Measurements from ENCODE around the gene SHISA6. TPM values are rescaled to one million over a fixed set of nuclear protein-coding genes. Genes with fewer than 3 reads are reported as not detected.

SHISA6 gene
- under 1 TPM; under 0.01 to 0.52 TPM for total RNA-seq

DNA sequence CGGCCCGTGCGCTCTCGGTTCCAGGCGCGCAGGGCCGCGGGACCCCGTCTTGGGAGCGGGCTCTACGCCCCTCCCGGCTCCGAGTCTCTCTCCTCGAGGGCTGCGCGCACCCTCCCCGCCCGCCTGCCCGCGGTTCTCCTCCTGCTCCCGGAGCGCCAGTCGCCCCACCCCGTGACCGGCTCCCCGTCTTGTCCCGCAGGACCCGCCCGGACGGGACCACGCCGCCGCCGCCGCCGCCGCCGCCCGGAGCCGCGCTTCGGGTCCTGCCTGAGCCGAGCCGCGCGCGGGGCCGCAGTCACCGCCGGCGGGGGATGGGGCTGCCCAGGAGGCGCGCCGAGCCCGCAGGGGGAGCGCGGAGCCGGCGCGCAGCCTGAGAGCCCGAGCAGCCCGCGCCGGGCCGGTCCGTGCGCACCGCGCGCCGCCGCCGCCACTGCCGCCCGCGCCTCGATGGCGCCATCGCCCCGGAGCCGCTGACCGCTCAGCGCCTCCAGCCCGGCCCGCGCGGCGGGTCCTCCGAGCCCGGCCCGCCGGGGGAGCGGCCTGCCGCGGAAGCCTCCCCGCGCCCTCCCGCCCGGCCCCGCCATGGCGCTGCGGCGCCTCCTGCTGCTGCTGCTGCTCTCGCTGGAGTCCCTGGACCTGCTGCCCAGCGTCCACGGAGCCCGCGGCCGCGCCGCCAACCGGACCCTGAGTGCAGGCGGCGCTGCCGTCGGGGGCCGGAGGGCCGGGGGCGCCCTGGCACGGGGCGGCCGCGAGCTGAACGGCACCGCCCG lies at the start of gene SHISA6:
TSS of gene SHISA6 (plus strand) at position 373 of the 770 bp plus-strand sequence.
- TF ChIP-seq, protein P1, sequence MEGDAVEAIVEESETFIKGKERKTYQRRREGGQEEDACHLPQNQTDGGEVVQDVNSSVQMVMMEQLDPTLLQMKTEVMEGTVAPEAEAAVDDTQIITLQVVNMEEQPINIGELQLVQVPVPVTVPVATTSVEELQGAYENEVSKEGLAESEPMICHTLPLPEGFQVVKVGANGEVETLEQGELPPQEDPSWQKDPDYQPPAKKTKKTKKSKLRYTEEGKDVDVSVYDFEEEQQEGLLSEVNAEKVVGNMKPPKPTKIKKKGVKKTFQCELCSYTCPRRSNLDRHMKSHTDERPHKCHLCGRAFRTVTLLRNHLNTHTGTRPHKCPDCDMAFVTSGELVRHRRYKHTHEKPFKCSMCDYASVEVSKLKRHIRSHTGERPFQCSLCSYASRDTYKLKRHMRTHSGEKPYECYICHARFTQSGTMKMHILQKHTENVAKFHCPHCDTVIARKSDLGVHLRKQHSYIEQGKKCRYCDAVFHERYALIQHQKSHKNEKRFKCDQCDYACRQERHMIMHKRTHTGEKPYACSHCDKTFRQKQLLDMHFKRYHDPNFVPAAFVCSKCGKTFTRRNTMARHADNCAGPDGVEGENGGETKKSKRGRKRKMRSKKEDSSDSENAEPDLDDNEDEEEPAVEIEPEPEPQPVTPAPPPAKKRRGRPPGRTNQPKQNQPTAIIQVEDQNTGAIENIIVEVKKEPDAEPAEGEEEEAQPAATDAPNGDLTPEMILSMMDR (IDR thresholded peaks at IDR 0.05) = no peak
- TF ChIP-seq POLR2A (IDR thresholded peaks at IDR 0.05) = no peak
- ATAC-seq = peak; percentile 25
- intact Hi-C loops (cut with DNase I) = no loop called here
- DNase-seq = no peak
- Histone ChIP-seq H3K4me3 (peak within 1 kb of the TSS in 1 of 2 donors; percentile 0), H3K4me1 (peaks cover 13% of the 10 kb centered on the region), H3K36me3 (replicated peaks in 1 of 2; ENCODE audit: insufficient read depth in 1 of 2, low read depth in 2 of 2) (no peaks in the 10 kb centered on the region), H3K27me3 (peaks cover 0 to 13% of the 10 kb centered on the region in 2 donors), H3K27ac (no peak within 1 kb of the TSS), H3K9me3 (no peaks in the 10 kb centered on the region)
- 1% methylated on average over 75 of the region's 126 CpGs; no CpG with 5 or more reads in 1 of the 2 donors for WGBS, 2 donors

DNA sequence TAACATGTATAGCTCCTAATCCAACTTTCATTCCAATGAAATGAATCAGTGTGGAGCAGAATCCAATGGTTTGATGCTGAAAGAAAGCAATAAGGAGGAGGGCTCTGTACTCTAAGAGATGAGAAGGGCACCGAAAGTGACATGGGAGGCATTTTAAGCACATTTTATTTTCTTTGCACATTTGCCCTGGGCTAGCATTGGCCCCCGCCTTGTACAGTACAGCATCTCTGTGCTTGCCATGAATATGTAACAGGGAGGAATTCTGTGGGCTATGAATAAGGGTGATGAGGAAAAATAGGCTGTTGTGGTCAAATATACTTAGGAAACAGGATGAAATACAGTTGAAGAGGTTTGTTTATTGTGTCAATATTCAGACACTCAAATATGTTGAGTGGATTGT lies 45.2 kb upstream of the SHISA6 start:
- no peaks in the 10 kb centered on the region for H3K27me3 ChIP-seq
- H3K36me3 ChIP-seq (replicated peaks in 1 of 2; ENCODE audit: insufficient read depth in 1 of 2, low read depth in 2 of 2) = no peaks in the 10 kb centered on the region
- H3K27ac ChIP-seq = no peak overlapping the region
- DNase-seq (no peak), ATAC-seq (no peak)
- H3K9me3 ChIP-seq = no peaks in the 10 kb centered on the region
- intact Hi-C loops (cut with DNase I) = no loop called here
- no peak for TF ChIP-seq POLR2A (IDR thresholded peaks at IDR 0.05)
- TF ChIP-seq, protein P1 (IDR thresholded peaks at IDR 0.05) = no peak
- H3K4me3 ChIP-seq = no peak overlapping the region
- 59 to 71% methylated on average over 2 of the region's 2 CpGs for WGBS, 2 donors
- H3K4me1 ChIP-seq = no peaks in the 10 kb centered on the region

DNA sequence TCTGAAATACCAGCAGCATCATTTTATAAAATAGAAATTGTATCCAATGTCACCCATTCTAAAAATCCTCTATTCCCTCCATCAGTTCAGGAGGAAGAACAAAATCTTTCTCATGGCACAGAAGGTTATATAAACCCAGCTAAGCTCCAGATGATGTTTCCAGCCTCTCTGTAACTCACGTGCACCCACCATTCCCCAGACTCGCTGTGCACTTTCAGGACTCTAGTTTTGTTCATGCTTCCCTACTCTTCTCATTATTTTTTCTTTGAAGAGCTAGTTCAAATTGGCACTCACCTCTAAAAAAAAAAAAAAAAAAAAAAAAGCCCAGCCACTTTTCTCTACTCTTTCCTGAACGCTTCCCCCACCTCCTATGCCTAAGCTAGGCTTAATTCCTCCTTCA lies 36.0 kb upstream of the SHISA6 start:
- no peaks in the 10 kb centered on the region for H3K27me3 ChIP-seq
- TF ChIP-seq POLR2A (IDR thresholded peaks at IDR 0.05) = no peak
- TF ChIP-seq, protein P1 (IDR thresholded peaks at IDR 0.05) = no peak
- no peaks in the 10 kb centered on the region for H3K4me1 ChIP-seq
- ATAC-seq (no peak), DNase-seq (no peak)
- no peak overlapping the region for H3K4me3 ChIP-seq
- intact Hi-C loops (cut with DNase I) = no loop called here
- H3K36me3 ChIP-seq (replicated peaks in 1 of 2; ENCODE audit: insufficient read depth in 1 of 2, low read depth in 2 of 2) = no peaks in the 10 kb centered on the region
- H3K9me3 ChIP-seq = no peaks in the 10 kb centered on the region
- WGBS, 2 donors = 42% methylated on average over 3 of the region's 3 CpGs
- H3K27ac ChIP-seq = no peak overlapping the region

DNA sequence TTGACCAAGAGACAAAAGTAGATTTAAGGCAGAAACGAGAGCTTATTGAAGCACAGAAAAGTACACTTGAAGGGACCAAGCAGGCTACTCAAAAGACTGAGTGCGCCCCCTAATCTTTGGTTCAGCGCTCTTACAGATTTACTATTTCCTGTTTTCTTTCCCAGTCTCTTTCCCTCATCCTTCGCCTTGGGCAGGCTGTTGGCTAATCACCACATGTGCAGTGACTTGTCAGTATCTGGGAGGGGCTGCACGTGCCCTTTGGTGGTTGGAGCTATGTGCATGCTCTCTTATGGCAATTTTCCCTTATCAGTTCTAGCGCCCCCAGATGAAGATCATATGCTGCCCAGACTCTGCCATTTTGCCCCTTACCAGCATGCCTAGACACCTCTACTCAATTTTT lies 35.4 kb upstream of the SHISA6 start:
- Histone ChIP-seq H3K27ac (no peak overlapping the region), H3K4me1 (no peaks in the 10 kb centered on the region), H3K27me3 (no peaks in the 10 kb centered on the region), H3K4me3 (no peak overlapping the region), H3K36me3 (replicated peaks in 1 of 2; ENCODE audit: insufficient read depth in 1 of 2, low read depth in 2 of 2) (no peaks in the 10 kb centered on the region), H3K9me3 (no peaks in the 10 kb centered on the region)
- DNase-seq (no peak), ATAC-seq (no peak)
- intact Hi-C loops (cut with DNase I) = no loop called here
- TF ChIP-seq, protein P1 (IDR thresholded peaks at IDR 0.05) = no peak
- TF ChIP-seq POLR2A (IDR thresholded peaks at IDR 0.05) = no peak
- 50 to 62% methylated on average over 6 of the region's 6 CpGs for WGBS, 2 donors

DNA sequence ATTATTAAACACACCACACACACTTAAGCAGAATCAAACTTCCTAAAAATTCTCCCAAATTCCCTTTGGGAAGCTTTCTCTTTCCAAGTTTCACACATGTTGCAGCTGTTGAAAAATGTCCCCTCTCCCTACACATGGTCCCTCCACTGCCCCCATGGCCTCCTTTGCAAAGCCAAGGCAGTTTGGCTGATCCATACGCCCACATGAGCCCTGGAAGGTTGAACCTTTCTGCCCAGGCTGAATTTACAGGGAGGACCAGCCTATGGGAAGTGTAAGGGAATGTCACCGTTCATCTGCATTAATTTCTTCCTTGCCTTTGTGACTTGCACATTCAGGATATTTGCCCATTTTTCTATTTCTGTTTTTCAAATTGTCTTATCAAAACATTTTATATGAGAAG lies 31.1 kb upstream of the SHISA6 start:
- Histone ChIP-seq H3K27me3 (no peaks in the 10 kb centered on the region), H3K4me1 (no peaks in the 10 kb centered on the region), H3K36me3 (replicated peaks in 1 of 2; ENCODE audit: insufficient read depth in 1 of 2, low read depth in 2 of 2) (no peaks in the 10 kb centered on the region), H3K9me3 (no peaks in the 10 kb centered on the region), H3K4me3 (no peak overlapping the region), H3K27ac (no peak overlapping the region)
- ATAC-seq = no peak
- 47 to 58% methylated on average over 2 of the region's 2 CpGs for WGBS, 2 donors
- no peak for DNase-seq
- intact Hi-C loops (cut with DNase I) = no loop called here
- TF ChIP-seq, protein P1 (IDR thresholded peaks at IDR 0.05) = no peak
- TF ChIP-seq POLR2A (IDR thresholded peaks at IDR 0.05) = no peak
